AG04450 (cell line): Measurements from ENCODE around the gene HACD4. TPM values are rescaled to one million over a fixed set of nuclear protein-coding genes. Genes with fewer than 3 reads are reported as not detected.

Experiments
- CTCF ChIA-PET: fragments of 300-600, 350-600 bp; formaldehyde crosslinking; extraction: SDS; loops from one replicate; lab custom pipeline; 2022; ENCODE audit warnings: antibody characterized with exemption, inconsistent platforms; lab: Charles Lee
- POLR2A ChIA-PET: fragments of 350-600 bp; formaldehyde crosslinking; extraction: SDS; loops from one replicate; lab custom pipeline; 2021; ENCODE audit warnings: antibody characterized with exemption, inconsistent platforms; lab: Yijun Ruan, JAX
- DNase-seq: peaks from one replicate; pipeline ENCODE4 v3.0.0-alpha.2; 2011; ENCODE audit warnings: low read depth, low spot score
- H3K27ac ChIP-seq: one replicate; pipeline ENCODE4 v1.5.1; 2012; ENCODE audit warnings: low read depth, low read length, control low read depth
- H3K27me3 ChIP-seq: one replicate; pipeline ENCODE4 v1.6.0; 2012; ENCODE audit warnings: low read length; ENCODE audit not compliant: control insufficient read depth, insufficient read depth
- H3K4me3 ChIP-seq: 2 replicates; pipeline ENCODE4 v1.5.1; 2011; ENCODE audit warnings: mild to moderate bottlenecking, low read depth, low read length, control low read depth
- H3K9me3 ChIP-seq: 2 replicates; pipeline ENCODE4 v1.5.1; 2012; ENCODE audit warnings: low read length; ENCODE audit not compliant: control insufficient read depth, insufficient read depth
- CTCF ChIP-seq: IDR thresholded peaks from 2 replicates; pipeline ENCODE4 v1.5.1; 2011; ENCODE audit warnings: low read depth, low read length, control low read depth, inconsistent platforms
- polyA plus RNA-seq: library from polyadenylated mRNA; depleted of rRNA; stranded (reverse); fragments of >200 nt; gene quantifications from 2 replicates; pipeline ENCODE4 v1.2.3, GENCODE V29; 2011; rRNA removed

Gene HACD4
- polyA plus RNA-seq, 1 experiment = 12.1 TPM

DNA sequence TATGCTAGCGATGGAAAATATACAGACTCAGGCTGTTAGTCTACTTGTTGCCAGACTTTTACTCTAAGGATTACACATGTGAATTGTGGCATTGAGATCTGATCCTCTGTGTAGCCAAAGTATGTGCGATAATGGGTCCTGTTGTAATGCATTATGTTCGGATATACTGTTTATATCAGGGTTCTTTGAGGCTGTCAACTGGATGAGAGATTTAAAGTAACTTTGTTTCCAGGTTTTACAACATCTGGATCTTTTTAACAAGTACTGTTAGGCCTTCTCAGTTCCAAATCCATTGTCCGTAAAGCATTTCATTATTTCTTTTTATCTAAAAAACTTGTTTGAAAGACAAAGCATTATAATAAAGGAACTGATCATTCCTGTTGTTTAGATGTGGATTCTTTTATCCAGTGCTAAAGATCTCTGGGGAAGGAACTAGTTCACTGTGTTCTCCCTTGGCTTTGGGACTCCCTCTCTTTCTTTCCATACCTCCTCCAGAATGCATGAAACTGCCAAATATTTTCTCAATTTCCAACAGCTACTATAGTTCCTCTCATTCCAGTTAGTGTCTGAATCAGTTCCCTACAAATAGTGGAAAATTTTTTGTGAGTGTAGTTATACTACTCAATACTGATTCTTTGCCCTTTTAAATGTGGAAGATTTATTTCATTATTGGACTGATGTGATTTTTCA, 68.8 kb downstream of the HACD4 start:
- Histone ChIP-seq H3K27ac (no peak overlapping the region), H3K4me3 (no peak overlapping the region), H3K27me3 (no peaks in the 10 kb centered on the region), H3K9me3 (no peaks in the 10 kb centered on the region)
- no peak for DNase-seq
- ChIA-PET CTCF (interaction anchor here (1.0 to 2.7 kb wide), 2 partner anchors 22 to 338 kb away, joined by 4 to 8 read pairs; no protein-coding TSS in a partner anchor), POLR2A (no interaction called here)
- no peak for TF ChIP-seq CTCF

- POLR2A ChIA-PET = no interaction called here
- no peak overlapping the region for H3K4me3 ChIP-seq
- DNase-seq = no peak
- TF ChIP-seq CTCF = no peak
- no peaks in the 10 kb centered on the region for H3K27me3 ChIP-seq
- no peaks in the 10 kb centered on the region for H3K9me3 ChIP-seq
- CTCF ChIA-PET = interaction anchor here (3.2 kb wide), 1 partner anchor 9 kb away, joined by 27 read pairs; no protein-coding TSS in a partner anchor
- H3K27ac ChIP-seq = no peak overlapping the region
These were observed 80.7 kb downstream of the HACD4 start for GRCh38 chr9:20950707-20951106.

Other genes starting within 250 kb of the HACD4 start
- not detected in 2 replicates for gene IFNB1, start 46.3 kb upstream of the HACD4 start, polyA plus RNA-seq
- not detected in 2 replicates for gene IFNW1, start 110.2 kb upstream of the HACD4 start, polyA plus RNA-seq
- gene IFNA21, start 135.0 kb upstream of the HACD4 start, polyA plus RNA-seq = not detected in 2 replicates
- gene IFNA4, start 155.9 kb upstream of the HACD4 start, polyA plus RNA-seq = not detected in 2 replicates
- gene IFNA7, start 170.6 kb upstream of the HACD4 start, polyA plus RNA-seq = not detected in 2 replicates
- gene IFNA10, start 175.5 kb upstream of the HACD4 start, polyA plus RNA-seq = not detected in 2 replicates
- not detected in 2 replicates for gene IFNA16, start 185.7 kb upstream of the HACD4 start, polyA plus RNA-seq
- not detected in 2 replicates for gene IFNA17, start 196.6 kb upstream of the HACD4 start, polyA plus RNA-seq
- not detected in 2 replicates for gene IFNA14, start 208.4 kb upstream of the HACD4 start, polyA plus RNA-seq